Caco-2 (cell line): ENCODE measurements around the gene LRP5. TPM values are rescaled to one million over a fixed set of nuclear protein-coding genes. Genes with fewer than 3 reads are reported as not detected.

Source experiments
- BruUV-seq: library from RNA; stranded (reverse); fragments of 400-500 nt; replicated peaks from 2 replicates; lab custom pipeline; 2021; lab: Mats Ljungman, UMichigan
- CTCF ChIA-PET: fragments of 300-600 bp; sonication (Branson Sonifier 250); formaldehyde crosslinking; loops from one replicate; lab custom pipeline; 2022; ENCODE audit warnings: antibody characterized with exemption; lab: Charles Lee
- POLR2A ChIA-PET: fragments of 300-600 bp; sonication (Branson Sonifier 250); formaldehyde crosslinking; loops from one replicate; lab custom pipeline; 2022; ENCODE audit warnings: antibody characterized with exemption; lab: Charles Lee
- DNase-seq, 2 experiments: peaks; one replicate each; pipeline versions ENCODE4 v3.0.0 to v3.0.0-alpha.2; 2020 to 2022
- H3K27me3 ChIP-seq: replicated peaks from 2 replicates; pipeline ENCODE4 v1.6.0; 2011; ENCODE audit warnings: low read length; ENCODE audit not compliant: control insufficient read depth, insufficient read depth
- H3K36me3 ChIP-seq: 2 replicates; pipeline ENCODE4 v1.5.1; 2011; ENCODE audit warnings: low read length; ENCODE audit not compliant: control insufficient read depth, insufficient read depth
- H3K4me1 ChIP-seq: fragments of 250-450 bp; sonication (Bioruptor Pico); 2 replicates; pipeline ENCODE4 v1.5.1; 2020; ENCODE audit warnings: mild to moderate bottlenecking
- H3K4me3 ChIP-seq: 2 replicates; pipeline ENCODE4 v1.5.1; 2011; ENCODE audit warnings: low read depth, mild to moderate bottlenecking, control low read depth, low read length
- H3K9me3 ChIP-seq: fragments of 250-450 bp; sonication (Bioruptor Pico); 2 replicates; pipeline ENCODE4 v1.5.1; 2020; ENCODE audit warnings: mild to moderate bottlenecking, moderate library complexity
- H3K27ac Mint-ChIP-seq: one replicate; pipeline ENCODE4 v1.8.0; 2022; ENCODE audit warnings: mixed read lengths; ENCODE audit not compliant: unreplicated experiment
- H3K27me3 Mint-ChIP-seq: one replicate; pipeline ENCODE4 v1.8.0; 2022; ENCODE audit warnings: mixed read lengths; ENCODE audit not compliant: insufficient read depth, unreplicated experiment
- H3K36me3 Mint-ChIP-seq: one replicate; pipeline ENCODE4 v1.8.0; 2022; ENCODE audit warnings: mild to moderate bottlenecking, mixed read lengths; ENCODE audit not compliant: insufficient read depth, unreplicated experiment
- H3K4me1 Mint-ChIP-seq: one replicate; pipeline ENCODE4 v1.8.0; 2022; ENCODE audit warnings: low read depth, mixed read lengths; ENCODE audit not compliant: unreplicated experiment
- H3K4me3 Mint-ChIP-seq: one replicate; pipeline ENCODE4 v1.8.0; 2022; ENCODE audit warnings: mild to moderate bottlenecking, moderate library complexity, mixed read lengths; ENCODE audit not compliant: unreplicated experiment
- H3K9me3 Mint-ChIP-seq: one replicate; pipeline ENCODE4 v1.8.0; 2022; ENCODE audit warnings: mixed read lengths; ENCODE audit not compliant: unreplicated experiment
- intact Hi-C: fragments of 100-400 bp; cut with micrococcal nuclease; formaldehyde crosslinking; loops from one replicate; pipeline ENCODE4 v1.10.0; 2022; ENCODE audit not compliant: unreplicated experiment
- total RNA-seq: library from RNA; stranded (reverse); gene quantifications from 2 replicates; pipeline ENCODE4 v1.2.3, GENCODE V29; 2022
- TF ChIP-seq, protein P1 (sequence below), 2 experiments: fragments of 200-600 bp in 1 of 2; IDR thresholded peaks; 1 replicate in 1 of 2; 2 replicates in 1 of 2; pipeline versions ENCODE4 v1.5.1 to v1.8.0; 2011 to 2022; ENCODE audit warnings: antibody characterized with exemption in 1 of 2, control low read depth in 1 of 2, inconsistent platforms in 1 of 2, low read depth in 1 of 2, low read length in 1 of 2, mild to moderate bottlenecking in 1 of 2, moderate library complexity in 1 of 2; ENCODE audit not compliant: insufficient read depth in 1 of 2, severe bottlenecking in 1 of 2, unreplicated experiment in 1 of 2

The LRP5 gene
- total RNA-seq, 1 experiment from 2014 or later: 94.3 TPM

DNA sequence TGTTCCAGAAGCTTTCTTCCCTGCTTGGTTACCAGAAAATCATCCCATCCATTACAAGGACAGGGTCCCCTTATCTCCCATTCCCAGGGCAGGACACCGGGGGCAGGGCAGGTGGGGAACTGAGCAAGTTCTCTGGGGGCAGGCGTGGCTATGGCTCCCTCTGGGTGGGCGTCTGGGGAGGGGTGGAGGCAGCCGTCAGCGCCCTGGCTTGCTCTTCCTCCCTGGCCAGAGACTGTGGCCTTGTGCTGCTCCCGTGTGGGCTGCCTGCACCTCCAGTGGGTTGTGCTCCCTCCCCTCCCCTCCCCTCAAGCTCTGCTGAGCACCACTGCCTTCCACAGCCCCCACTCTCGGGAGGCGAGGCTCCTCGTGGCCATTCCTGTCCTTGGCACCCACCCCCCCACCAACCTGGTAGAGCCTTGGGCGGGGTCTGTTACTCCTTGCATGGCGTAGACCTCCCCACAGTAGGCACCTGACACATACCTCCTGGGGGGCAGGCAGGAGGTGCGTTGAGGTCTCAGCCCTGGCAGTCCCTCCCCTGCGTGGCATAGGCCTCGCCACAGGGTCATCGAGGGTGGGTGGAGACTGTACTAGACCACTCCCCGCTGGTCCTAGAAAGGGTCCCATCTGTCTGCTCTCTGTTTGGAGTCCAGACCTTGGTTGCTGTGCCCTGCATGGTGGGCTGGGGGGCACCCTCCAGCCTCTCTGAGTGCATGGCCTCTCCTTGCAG, 123.9 kb downstream of the LRP5 start:
- POLR2A ChIA-PET: no interaction called here
- H3K4me1 Mint-ChIP-seq: no peaks in the 10 kb centered on the region
- intact Hi-C loops: no loop called here
- no peaks in the 10 kb centered on the region for H3K27me3 ChIP-seq
- no peaks in the 10 kb centered on the region for H3K9me3 ChIP-seq
- no peak overlapping the region for H3K4me3 ChIP-seq
- H3K4me3 Mint-ChIP-seq: no peak overlapping the region
- CTCF ChIA-PET: interaction anchor here (0.6 kb wide), 1 partner anchor 56 kb away, joined by 3 read pairs; no protein-coding TSS in a partner anchor
- peaks cover 51% of the 10 kb centered on the region for H3K36me3 Mint-ChIP-seq
- no peaks in the 10 kb centered on the region for H3K4me1 ChIP-seq
- TF ChIP-seq, protein P1, sequence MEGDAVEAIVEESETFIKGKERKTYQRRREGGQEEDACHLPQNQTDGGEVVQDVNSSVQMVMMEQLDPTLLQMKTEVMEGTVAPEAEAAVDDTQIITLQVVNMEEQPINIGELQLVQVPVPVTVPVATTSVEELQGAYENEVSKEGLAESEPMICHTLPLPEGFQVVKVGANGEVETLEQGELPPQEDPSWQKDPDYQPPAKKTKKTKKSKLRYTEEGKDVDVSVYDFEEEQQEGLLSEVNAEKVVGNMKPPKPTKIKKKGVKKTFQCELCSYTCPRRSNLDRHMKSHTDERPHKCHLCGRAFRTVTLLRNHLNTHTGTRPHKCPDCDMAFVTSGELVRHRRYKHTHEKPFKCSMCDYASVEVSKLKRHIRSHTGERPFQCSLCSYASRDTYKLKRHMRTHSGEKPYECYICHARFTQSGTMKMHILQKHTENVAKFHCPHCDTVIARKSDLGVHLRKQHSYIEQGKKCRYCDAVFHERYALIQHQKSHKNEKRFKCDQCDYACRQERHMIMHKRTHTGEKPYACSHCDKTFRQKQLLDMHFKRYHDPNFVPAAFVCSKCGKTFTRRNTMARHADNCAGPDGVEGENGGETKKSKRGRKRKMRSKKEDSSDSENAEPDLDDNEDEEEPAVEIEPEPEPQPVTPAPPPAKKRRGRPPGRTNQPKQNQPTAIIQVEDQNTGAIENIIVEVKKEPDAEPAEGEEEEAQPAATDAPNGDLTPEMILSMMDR (IDR thresholded peaks at IDR 0.05; ENCODE audit: insufficient read depth in 1 of 2, low read depth in 1 of 2, low read length in 1 of 2, severe bottlenecking in 1 of 2, unreplicated experiment in 1 of 2): no peak
- no peak for DNase-seq
- peaks cover 13% of the 10 kb centered on the region for H3K36me3 ChIP-seq
- H3K9me3 Mint-ChIP-seq: no peaks in the 10 kb centered on the region
- H3K27me3 Mint-ChIP-seq: no peaks in the 10 kb centered on the region
- BruUV-seq: no TSS peak
- H3K27ac Mint-ChIP-seq: peak overlapping the region; percentile 50

DNA sequence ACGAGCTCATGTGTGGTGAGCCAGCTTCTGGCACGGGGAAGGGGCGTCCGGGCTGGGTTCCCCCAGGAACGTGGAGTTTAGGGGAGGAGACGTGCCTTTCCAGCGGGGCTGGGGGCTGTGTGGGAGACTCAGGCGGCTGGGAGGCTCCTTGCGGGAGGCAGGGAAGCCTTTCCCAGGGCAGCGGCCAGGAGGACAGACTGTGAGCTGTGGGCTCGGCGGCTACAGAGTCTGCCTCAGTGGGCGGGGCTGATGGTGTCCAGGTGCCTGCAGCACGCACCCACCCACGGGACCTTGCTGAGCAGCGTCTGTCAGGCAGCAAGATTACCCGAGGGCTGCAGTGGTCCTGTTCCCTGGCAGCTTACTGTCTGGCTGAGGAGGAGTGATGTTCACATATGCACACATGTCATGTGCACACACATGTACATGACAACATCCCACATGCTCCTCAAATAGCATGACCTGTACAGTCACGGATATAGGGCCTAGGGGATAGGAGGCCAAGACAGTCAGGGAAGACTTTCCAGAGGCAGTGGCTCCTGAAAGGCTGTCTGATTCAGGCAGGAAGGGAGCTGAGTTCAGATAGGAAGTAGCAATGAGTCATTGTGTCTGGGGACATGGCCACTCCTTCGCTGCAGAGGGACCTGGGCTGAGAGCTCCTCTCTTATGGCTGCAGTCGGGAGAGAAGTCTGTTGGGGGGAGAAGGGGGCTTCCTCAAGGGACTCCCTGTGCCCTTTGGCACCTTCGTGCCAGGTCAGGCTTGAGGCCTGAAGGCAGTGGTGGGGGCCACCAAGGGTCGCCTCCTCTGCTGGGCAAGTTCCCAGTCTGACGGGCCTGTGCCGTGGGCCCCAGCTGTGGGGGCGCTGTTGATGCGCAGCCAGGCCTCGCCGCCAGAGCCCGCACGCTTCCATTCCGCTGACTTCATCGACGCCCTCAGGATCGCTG, 124.9 kb downstream of the LRP5 start:
- BruUV-seq: no TSS peak
- no peak overlapping the region for H3K4me3 Mint-ChIP-seq
- Histone ChIP-seq H3K4me3 (no peak overlapping the region), H3K36me3 (peaks cover 11% of the 10 kb centered on the region), H3K9me3 (no peaks in the 10 kb centered on the region), H3K4me1 (no peaks in the 10 kb centered on the region), H3K27me3 (no peaks in the 10 kb centered on the region)
- no peaks in the 10 kb centered on the region for H3K27me3 Mint-ChIP-seq
- peak overlapping the region; percentile 50 for H3K27ac Mint-ChIP-seq
- CTCF ChIA-PET: interaction anchor here (0.7 kb wide), 1 partner anchor 160 kb away, joined by 3 read pairs; no protein-coding TSS in a partner anchor
- TF ChIP-seq, protein P1 (IDR thresholded peaks at IDR 0.05; ENCODE audit: insufficient read depth in 1 of 2, low read depth in 1 of 2, low read length in 1 of 2, severe bottlenecking in 1 of 2, unreplicated experiment in 1 of 2): no peak
- intact Hi-C loops: no loop called here
- H3K36me3 Mint-ChIP-seq: peaks cover 51% of the 10 kb centered on the region
- H3K4me1 Mint-ChIP-seq: no peaks in the 10 kb centered on the region
- H3K9me3 Mint-ChIP-seq: no peaks in the 10 kb centered on the region
- POLR2A ChIA-PET: no interaction called here
- DNase-seq: no peak

DNA sequence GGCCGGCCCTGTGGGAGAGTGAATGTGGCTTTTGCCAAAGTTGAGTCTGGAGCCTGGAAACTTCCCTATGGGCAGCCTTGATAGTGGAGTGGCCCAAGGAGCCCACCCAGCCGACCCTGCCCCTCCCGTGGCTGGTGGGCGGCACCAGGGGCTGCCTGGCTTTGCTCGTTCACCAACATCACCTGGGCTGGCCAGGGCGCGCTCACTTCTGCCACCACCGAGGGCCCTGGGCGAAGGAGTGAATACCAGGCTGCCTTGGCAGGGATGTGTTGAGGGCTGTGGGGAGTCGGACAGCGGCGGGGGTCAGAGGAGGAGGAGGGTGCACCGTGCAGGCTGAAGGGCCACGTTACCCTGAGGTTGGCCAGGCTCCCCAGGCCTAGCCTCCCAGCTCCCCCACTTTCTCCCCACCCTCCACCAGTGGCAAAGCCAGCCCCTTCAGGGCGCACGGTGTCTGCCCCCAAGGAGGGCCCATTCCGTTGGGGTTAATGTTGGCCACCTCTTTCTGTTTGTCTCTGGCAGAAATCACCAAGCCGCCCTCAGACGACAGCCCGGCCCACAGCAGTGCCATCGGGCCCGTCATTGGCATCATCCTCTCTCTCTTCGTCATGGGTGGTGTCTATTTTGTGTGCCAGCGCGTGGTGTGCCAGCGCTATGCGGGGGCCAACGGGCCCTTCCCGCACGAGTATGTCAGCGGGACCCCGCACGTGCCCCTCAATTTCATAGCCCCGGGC, 125.7 kb downstream of the LRP5 start:
- no peak overlapping the region for H3K4me3 Mint-ChIP-seq
- no peak for DNase-seq
- H3K9me3 Mint-ChIP-seq: no peaks in the 10 kb centered on the region
- peaks cover 51% of the 10 kb centered on the region for H3K36me3 Mint-ChIP-seq
- H3K9me3 ChIP-seq: no peaks in the 10 kb centered on the region
- no peaks in the 10 kb centered on the region for H3K27me3 Mint-ChIP-seq
- intact Hi-C loops: no loop called here
- POLR2A ChIA-PET: no interaction called here
- no peak overlapping the region for H3K27ac Mint-ChIP-seq
- CTCF ChIA-PET: interaction anchor here (0.7 kb wide), 1 partner anchor 161 kb away, joined by 3 read pairs; no protein-coding TSS in a partner anchor
- TF ChIP-seq, protein P1 (IDR thresholded peaks at IDR 0.05; ENCODE audit: insufficient read depth in 1 of 2, low read depth in 1 of 2, low read length in 1 of 2, severe bottlenecking in 1 of 2, unreplicated experiment in 1 of 2): no peak
- H3K4me3 ChIP-seq: no peak overlapping the region
- H3K36me3 ChIP-seq: peaks cover 17% of the 10 kb centered on the region
- H3K4me1 Mint-ChIP-seq: no peaks in the 10 kb centered on the region
- H3K27me3 ChIP-seq: no peaks in the 10 kb centered on the region
- H3K4me1 ChIP-seq: no peaks in the 10 kb centered on the region
- no TSS peak for BruUV-seq
